Gastroesophageal sphincter (tissue), 4 donors: ENCODE results near the gene BAHCC1. TPM values are rescaled to one million over a fixed set of nuclear protein-coding genes. Genes with fewer than 3 reads are reported as not detected.

Experiments
- ATAC-seq: fragments of 150-250 bp; one replicate; pipeline ENCODE4 v1.9.1; 2016; ENCODE audit warnings: mild to moderate bottlenecking, moderate library complexity
- H3K27ac ChIP-seq, 4 donors: fragments of 200-600 bp; sonication (generic) in 3 of 4; 1 replicate in 3 of 4; 2 replicates in 1 of 4; pipeline ENCODE4 v1.5.1; 2016 to 2019
- H3K27me3 ChIP-seq: fragments of 200-600 bp; sonication (generic); one replicate; pipeline ENCODE4 v1.5.1; 2019
- H3K36me3 ChIP-seq, 2 donors: fragments of 200-600 bp; sonication (generic); one replicate each; pipeline ENCODE4 v1.5.1; 2019; ENCODE audit warnings: control low read depth in 1 of 2
- H3K4me1 ChIP-seq, 3 donors: fragments of 200-600 bp; sonication (generic); 1 replicate in 2 of 3; 2 replicates in 1 of 3; pipeline ENCODE4 v1.5.1; 2016 to 2019; ENCODE audit warnings: control low read depth in 2 of 3
- H3K4me3 ChIP-seq, 2 donors: fragments of 200-600 bp; sonication (generic); one replicate each; pipeline ENCODE4 v1.5.1; 2019; ENCODE audit warnings: mild to moderate bottlenecking in 1 of 2, moderate library complexity in 1 of 2
- H3K9me3 ChIP-seq, 3 donors: fragments of 200-600 bp; sonication (generic); one replicate each; pipeline ENCODE4 v1.5.1; 2017 to 2019; ENCODE audit warnings: control low read depth in 2 of 3
- EP300 ChIP-seq: sonication (generic); formaldehyde crosslinking; IDR thresholded peaks from one replicate; pipeline ENCODE4 v1.6.1; 2017; ENCODE audit warnings: antibody characterized with exemption, mild to moderate bottlenecking
- POLR2A ChIP-seq, 2 donors: fragments of 450-650 bp; IDR thresholded peaks; one replicate each; pipeline ENCODE4 v1.6.1; 2017; ENCODE audit warnings: antibody characterized with exemption in 2 of 2, mild to moderate bottlenecking in 2 of 2, moderate library complexity in 1 of 2
- POLR2AphosphoS5 ChIP-seq: sonication (generic); formaldehyde crosslinking; IDR thresholded peaks from one replicate; pipeline ENCODE4 v1.6.1; 2017; ENCODE audit warnings: antibody characterized with exemption
- WGBS, 2 donors: methylation state at CpG; one replicate each; pipeline ENCODE4 v1.1.5; 2018; ENCODE audit warnings: low coverage in 1 of 2; 5-methylcytosine and 5-hydroxymethylcytosine counted together
- total RNA-seq, 4 donors: library from RNA; depleted of rRNA; stranded (reverse); fragments of >200 nt; gene quantifications; one replicate each; pipeline ENCODE4 v1.1.0, GENCODE V29; 2016
- TF ChIP-seq, protein P1 (sequence below), 4 experiments: fragments of 200-600 bp in 2 of 4; fragments of 450-650 bp in 2 of 4; sonication (generic) in 1 of 4; IDR thresholded peaks; one replicate each; pipeline ENCODE4 v1.5.1; 2017 to 2019; ENCODE audit warnings: antibody characterized with exemption in 4 of 4, mild to moderate bottlenecking in 2 of 4, moderate library complexity in 2 of 4

The BAHCC1 gene
- total RNA-seq, 4 donors from 2014 or later, result 17.5 to 34.3 (median 19.5) TPM

DNA sequence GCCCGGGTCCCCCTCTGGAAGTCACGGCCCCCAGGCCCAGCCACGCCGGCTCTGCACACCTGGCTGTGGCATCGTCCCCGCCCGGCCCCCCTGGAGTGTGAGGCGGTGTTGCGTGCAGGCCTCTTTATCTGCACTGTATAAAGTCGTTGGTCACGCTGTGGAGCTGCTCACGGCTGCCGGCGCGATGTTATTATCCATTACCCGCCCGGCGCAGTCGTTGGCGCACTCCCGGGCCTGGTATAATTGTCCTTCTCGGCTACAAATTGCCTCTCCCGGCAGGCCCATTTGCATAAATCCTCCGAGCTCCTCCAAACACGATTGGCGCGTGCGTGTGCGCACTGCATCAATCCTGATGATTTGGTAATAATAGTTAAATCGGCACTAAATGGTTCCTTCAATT, 57.8 kb downstream of the BAHCC1 start:
- TF ChIP-seq POLR2A (IDR thresholded peaks at IDR 0.05), result no peak
- TF ChIP-seq POLR2AphosphoS5, result no peak
- TF ChIP-seq, protein P1, sequence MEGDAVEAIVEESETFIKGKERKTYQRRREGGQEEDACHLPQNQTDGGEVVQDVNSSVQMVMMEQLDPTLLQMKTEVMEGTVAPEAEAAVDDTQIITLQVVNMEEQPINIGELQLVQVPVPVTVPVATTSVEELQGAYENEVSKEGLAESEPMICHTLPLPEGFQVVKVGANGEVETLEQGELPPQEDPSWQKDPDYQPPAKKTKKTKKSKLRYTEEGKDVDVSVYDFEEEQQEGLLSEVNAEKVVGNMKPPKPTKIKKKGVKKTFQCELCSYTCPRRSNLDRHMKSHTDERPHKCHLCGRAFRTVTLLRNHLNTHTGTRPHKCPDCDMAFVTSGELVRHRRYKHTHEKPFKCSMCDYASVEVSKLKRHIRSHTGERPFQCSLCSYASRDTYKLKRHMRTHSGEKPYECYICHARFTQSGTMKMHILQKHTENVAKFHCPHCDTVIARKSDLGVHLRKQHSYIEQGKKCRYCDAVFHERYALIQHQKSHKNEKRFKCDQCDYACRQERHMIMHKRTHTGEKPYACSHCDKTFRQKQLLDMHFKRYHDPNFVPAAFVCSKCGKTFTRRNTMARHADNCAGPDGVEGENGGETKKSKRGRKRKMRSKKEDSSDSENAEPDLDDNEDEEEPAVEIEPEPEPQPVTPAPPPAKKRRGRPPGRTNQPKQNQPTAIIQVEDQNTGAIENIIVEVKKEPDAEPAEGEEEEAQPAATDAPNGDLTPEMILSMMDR (IDR thresholded peaks at IDR 0.05), result no peak
- no peak for TF ChIP-seq EP300
- Histone ChIP-seq H3K4me1 (no peaks in the 10 kb centered on the region), H3K27ac (no peak overlapping the region), H3K4me3 (no peak overlapping the region), H3K36me3 (peaks cover 0 to 80% of the 10 kb centered on the region in 2 donors), H3K27me3 (no peaks in the 10 kb centered on the region), H3K9me3 (no peaks in the 10 kb centered on the region)
- WGBS, 2 donors, result 90 to 96% methylated on average over 13 to 21 of the region's 30 CpGs
- no peak for ATAC-seq

DNA sequence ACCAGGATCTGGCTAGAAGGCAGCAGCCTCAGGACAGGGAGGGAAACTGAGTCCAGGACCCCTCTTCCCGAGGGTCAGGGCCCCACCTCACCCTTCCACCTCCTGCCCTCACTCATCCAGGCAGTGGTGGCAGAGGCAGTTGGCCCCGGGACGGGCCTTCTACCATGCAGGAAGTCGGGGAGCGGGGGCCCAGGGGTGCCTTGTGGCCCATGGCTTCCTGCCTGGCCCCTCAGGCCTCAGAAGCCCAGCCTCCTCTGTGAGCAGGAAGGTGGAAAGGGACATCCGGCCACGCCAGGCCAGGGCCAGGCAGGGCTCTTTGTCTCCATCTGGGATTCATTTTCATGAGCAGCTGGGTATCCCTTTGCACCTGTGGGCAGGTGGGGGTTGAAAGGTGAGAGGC, 58.5 kb downstream of the BAHCC1 start:
- peaks cover 0 to 80% of the 10 kb centered on the region in 2 donors for H3K36me3 ChIP-seq
- H3K4me3 ChIP-seq, result no peak overlapping the region
- H3K4me1 ChIP-seq, result no peaks in the 10 kb centered on the region
- no peaks in the 10 kb centered on the region for H3K9me3 ChIP-seq
- WGBS, 2 donors, result 60 to 80% methylated on average over 1 of the region's 7 CpGs
- no peak for TF ChIP-seq POLR2AphosphoS5
- no peak for TF ChIP-seq EP300
- TF ChIP-seq, protein P1 (IDR thresholded peaks at IDR 0.05), result no peak
- no peak for TF ChIP-seq POLR2A (IDR thresholded peaks at IDR 0.05)
- ATAC-seq, result no peak
- H3K27me3 ChIP-seq, result no peaks in the 10 kb centered on the region
- no peak overlapping the region for H3K27ac ChIP-seq

DNA sequence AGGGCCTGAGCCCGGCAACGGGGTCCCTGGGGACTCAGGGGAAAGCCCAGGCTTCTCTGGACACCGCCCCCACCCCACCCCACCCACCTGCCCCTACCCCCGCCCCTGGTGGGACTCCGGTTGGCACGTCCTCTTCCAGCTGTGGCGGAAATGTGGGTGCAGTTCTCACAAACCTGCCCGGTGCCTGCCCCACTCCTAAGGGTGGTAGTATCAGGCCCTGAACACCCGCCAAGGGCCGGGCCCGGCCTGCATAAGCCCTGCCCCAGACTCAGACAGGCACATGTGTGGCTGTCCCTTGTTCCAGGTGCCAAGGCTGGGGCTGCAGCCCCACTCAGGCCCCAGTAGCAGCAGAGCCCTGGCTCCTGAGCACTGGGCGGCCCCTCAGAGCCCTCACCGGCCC, 59.2 kb downstream of the BAHCC1 start:
- ATAC-seq, result no peak

DNA sequence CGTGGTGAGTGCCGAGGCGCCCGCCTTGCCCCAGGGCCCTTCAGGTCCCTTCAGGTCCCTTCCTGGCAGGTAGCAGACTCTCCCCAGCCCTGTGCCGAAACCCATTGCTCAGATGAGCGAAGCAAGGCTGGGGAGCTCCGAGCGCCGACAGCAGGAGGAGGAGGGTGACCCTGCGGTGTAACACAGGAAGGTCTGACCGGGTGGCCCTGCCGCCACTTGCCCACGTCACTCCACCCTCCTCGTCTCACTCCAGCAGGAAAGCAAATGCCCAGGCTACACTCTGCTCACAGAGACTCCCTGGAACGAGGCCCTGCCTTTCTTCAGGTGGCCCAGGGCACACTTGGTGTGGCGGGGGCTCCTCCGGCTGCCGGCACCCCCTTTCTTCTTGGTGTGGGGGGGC, 60.1 kb downstream of the BAHCC1 start:
- 94% methylated on average over 4 of the region's 18 CpGs; no CpG with 5 or more reads in 1 of the 2 donors for WGBS, 2 donors
- Histone ChIP-seq H3K9me3 (no peaks in the 10 kb centered on the region), H3K27ac (no peak overlapping the region), H3K36me3 (peaks cover 0 to 84% of the 10 kb centered on the region in 2 donors), H3K4me3 (no peak overlapping the region), H3K27me3 (no peaks in the 10 kb centered on the region), H3K4me1 (no peaks in the 10 kb centered on the region)
- no peak for TF ChIP-seq EP300
- no peak for TF ChIP-seq POLR2AphosphoS5
- TF ChIP-seq POLR2A (IDR thresholded peaks at IDR 0.05), result no peak
- TF ChIP-seq, protein P1 (IDR thresholded peaks at IDR 0.05), result no peak
- ATAC-seq, result no peak

More for the DNA sequence above, 59.2 kb downstream of the BAHCC1 start:
- TF ChIP-seq POLR2AphosphoS5 (no peak), POLR2A (IDR thresholded peaks at IDR 0.05) (no peak), EP300 (no peak)
- TF ChIP-seq, protein P1 (IDR thresholded peaks at IDR 0.05), result no peak
- Histone ChIP-seq H3K4me3 (no peak overlapping the region), H3K27ac (no peak overlapping the region), H3K27me3 (no peaks in the 10 kb centered on the region), H3K36me3 (peaks cover 0 to 80% of the 10 kb centered on the region in 2 donors), H3K9me3 (no peaks in the 10 kb centered on the region), H3K4me1 (no peaks in the 10 kb centered on the region)
- whole genome bisulfite sequencing, 2 donors, result no CpG with 5 or more reads among the region's 13 CpGs

DNA sequence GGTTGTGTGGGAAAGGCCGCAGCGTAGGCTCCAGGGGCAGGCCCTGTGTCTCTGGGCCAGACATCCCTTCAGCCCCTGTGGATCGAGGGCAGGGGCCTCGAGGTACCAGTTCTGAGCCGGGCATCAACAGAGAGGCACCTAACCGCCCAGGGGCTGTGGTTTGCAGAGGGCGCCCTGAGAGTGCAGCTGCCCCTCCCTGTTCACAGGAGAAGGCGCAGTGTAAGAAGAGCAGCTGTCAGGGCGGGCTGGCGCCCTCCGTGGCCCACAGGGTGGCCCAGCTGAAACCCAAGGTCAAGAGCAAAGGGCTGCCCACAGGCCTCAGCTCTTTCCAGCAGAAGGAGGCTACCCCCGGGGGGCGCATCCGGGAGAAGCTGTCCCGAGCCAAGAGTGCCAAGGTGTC, 60.8 kb downstream of the BAHCC1 start:
- Histone ChIP-seq H3K27ac (no peak overlapping the region), H3K4me1 (no peaks in the 10 kb centered on the region), H3K36me3 (peaks cover 0 to 84% of the 10 kb centered on the region in 2 donors), H3K4me3 (no peak overlapping the region), H3K9me3 (no peaks in the 10 kb centered on the region), H3K27me3 (no peaks in the 10 kb centered on the region)
- TF ChIP-seq POLR2A (IDR thresholded peaks at IDR 0.05) (no peak), EP300 (no peak), POLR2AphosphoS5 (no peak)
- TF ChIP-seq, protein P1 (IDR thresholded peaks at IDR 0.05), result no peak
- WGBS, 2 donors, result 90% methylated on average over 4 of the region's 15 CpGs; no CpG with 5 or more reads in 1 of the 2 donors
- ATAC-seq, result no peak
